WI38 (cell line): ENCODE measurements around the gene CFAP97.

Experiments
- H3K4me3 ChIP-seq: 2 replicates; pipeline ENCODE4 v1.5.1; 2011; ENCODE audit warnings: low read depth, mild to moderate bottlenecking, control low read depth, low read length
- TF ChIP-seq, protein P1 (sequence below): IDR thresholded peaks from 2 replicates; pipeline ENCODE4 v1.5.1; 2012; ENCODE audit warnings: low read depth, mild to moderate bottlenecking, control low read depth, low read length

Gene CFAP97

DNA sequence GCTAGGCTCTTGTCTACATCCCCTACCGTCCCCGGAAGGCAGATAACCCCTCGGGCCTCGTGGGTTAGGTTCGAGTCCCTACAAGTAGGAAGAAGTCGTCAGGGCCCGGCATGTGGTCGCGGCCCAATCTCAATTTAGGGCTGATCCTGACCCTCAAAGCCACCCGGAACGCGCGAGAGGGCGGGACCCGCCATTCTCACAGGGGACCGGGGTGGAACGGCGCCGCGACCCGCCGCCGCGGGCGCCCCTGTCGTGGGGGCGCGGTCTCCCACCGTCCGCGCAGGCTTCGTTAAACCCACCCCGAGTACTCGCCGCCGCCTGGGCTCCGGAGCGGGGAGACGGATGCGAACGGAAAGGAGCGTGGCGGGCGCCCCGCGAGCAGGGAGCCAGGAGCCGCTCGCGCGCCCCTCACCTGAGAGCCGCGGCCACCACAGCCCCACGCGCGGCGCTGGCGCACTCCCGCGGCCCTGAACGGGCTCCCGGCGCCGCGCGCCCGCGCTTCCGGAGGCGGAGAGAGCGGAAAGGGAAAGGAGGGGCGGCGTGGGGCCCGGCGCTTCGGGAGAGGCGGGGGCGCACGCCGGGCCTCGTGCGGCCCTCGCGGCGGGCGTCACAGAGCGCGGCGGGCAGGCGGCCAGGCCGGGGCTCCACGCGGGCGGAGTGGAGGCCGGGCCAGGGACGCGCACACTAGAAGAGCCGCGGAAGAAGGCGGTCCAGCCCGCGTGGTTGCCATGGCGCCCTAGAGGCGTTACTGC is at the start of gene CFAP97:
CFAP97 (minus strand) TSS at position 515 of the 752 bp plus-strand sequence. CDS start 12,804 bp downstream, outside the sequence.
- TF ChIP-seq, protein P1, sequence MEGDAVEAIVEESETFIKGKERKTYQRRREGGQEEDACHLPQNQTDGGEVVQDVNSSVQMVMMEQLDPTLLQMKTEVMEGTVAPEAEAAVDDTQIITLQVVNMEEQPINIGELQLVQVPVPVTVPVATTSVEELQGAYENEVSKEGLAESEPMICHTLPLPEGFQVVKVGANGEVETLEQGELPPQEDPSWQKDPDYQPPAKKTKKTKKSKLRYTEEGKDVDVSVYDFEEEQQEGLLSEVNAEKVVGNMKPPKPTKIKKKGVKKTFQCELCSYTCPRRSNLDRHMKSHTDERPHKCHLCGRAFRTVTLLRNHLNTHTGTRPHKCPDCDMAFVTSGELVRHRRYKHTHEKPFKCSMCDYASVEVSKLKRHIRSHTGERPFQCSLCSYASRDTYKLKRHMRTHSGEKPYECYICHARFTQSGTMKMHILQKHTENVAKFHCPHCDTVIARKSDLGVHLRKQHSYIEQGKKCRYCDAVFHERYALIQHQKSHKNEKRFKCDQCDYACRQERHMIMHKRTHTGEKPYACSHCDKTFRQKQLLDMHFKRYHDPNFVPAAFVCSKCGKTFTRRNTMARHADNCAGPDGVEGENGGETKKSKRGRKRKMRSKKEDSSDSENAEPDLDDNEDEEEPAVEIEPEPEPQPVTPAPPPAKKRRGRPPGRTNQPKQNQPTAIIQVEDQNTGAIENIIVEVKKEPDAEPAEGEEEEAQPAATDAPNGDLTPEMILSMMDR: no peak
- peak within 1 kb of the TSS; percentile 71 for H3K4me3 ChIP-seq

DNA sequence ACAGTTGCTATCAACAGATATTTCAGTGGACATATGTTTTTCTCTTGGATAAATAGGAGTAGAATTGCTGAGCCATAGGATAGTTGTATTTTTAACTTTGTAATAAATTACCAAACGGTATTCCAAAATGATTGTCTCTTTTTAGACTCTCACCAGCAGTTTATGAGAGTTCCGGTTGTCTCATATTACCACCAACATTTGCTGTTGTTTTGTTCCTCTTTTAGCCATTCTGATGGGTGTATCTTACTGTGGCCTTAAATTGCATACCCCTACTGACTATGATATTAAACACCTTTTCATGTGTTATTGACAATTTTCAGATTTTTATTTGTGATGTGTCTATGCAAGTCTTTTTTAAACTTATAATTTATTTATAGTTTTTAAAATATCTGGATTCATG is 45.3 kb upstream of the CFAP97 start:
- H3K4me3 ChIP-seq: no peak overlapping the region
- TF ChIP-seq, protein P1: no peak

DNA sequence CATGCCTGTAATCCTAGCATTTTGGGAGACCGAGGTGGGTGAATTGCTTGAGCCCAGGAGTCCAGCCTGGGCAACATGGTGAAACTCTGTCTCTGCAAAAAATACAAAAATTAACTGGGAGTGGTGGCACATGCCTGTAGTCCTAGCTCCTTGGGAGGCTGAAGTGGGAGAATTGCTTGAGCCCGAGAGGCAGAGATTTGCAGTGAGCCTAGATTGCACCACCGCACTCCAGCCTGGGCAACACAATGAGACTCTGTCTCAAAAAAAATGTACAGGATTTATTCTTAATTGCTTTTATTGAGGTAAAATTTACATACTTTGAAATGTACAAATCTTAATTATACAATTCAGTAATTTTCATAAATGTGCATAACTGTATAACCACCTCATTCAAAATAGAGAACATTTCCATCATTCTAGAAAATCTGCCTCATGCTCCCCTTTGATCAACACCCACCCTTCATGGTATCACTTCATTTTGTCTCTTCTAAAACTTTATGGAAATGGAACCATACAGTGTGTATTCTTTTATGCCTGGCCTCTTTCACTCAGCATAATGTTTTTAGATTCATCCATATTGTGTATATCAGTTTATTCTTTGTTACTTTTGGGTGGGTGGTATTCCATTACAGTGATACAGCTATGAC is 44.7 kb upstream of the CFAP97 start:
- TF ChIP-seq, protein P1: no peak
- H3K4me3 ChIP-seq: no peak overlapping the region

DNA sequence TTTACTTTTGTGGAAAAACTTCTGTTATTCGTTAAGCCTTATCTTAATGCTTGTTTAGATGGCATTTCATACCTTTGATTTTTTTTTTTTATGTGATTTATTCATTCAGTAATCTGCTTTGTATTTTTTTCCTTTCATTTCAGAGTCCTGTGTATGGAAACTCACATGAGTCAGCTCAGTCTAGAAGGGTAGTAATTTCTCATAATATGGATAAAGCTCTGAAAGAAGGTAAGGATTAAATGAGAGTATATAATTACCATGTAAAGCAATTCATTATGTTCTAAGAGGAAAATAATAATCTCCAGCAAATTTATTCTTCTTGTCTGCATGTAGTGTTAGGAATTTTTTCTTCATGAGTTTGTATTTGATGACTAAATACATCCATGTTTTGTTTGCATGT is 43.4 kb upstream of the CFAP97 start:
- TF ChIP-seq, protein P1: no peak
- H3K4me3 ChIP-seq: no peak overlapping the region

DNA sequence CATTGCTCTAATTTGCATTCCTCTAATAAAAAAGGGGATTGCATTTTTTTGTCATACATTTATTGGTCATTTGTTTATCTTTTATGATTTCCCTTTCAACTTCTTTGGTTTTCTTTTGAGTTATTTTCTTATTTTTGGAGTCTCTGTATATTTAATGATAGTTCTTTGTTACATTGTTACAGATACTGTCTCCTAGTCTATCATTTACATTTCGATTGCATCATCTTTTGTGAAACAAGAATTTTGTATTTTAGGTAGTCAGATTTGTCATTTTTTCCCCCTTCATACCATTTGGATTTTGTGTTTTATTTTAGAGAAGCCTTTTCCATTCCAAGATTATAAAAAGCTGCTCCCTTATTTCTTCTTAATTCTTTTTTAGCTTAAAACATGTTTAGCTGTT is 42.7 kb upstream of the CFAP97 start:
- no peak overlapping the region for H3K4me3 ChIP-seq
- TF ChIP-seq, protein P1: no peak

DNA sequence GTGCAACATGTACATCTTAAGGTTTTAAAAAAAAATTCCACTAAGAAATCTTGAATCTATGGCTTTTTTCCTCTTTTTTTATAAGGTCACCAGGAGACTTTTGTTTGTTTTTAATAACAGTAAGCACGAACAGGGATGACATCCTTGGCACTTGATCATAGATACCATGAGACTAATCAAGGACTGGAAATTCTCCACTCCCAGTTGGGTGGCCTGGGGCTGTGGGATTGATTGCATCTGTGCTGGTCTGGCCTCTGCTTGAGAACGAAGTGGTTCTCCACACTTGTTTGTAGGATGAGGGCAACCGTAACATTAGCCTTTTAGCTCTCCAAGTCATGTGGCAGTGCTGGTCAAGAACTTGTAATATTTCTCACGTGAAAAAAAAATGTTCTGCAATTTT is 41.0 kb upstream of the CFAP97 start:
- no peak overlapping the region for H3K4me3 ChIP-seq
- TF ChIP-seq, protein P1: no peak

DNA sequence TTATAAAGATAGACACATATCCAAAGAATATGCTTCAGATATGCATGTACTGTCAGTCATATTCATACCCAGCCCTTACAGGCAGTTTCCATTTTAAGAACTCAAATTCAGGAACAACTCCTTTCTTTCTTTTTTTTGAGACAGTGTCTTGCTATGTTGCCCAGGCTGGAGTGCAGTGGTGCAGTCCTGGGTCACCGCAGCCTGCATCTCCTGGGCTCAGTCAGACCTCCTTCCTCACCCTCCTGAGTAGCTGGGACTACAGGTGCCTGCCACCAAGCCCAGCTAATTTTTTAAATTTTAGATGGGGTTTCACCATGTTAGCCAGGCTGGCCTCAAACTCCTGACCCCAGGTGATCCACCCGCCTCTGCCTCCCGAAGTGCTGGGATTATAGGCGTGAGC is 40.1 kb upstream of the CFAP97 start:
- TF ChIP-seq, protein P1: no peak
- H3K4me3 ChIP-seq: no peak overlapping the region
